A549 (cell line): ENCODE data around the gene SNAI1. TPM values are rescaled to one million over a fixed set of nuclear protein-coding genes. Genes with fewer than 3 reads are reported as not detected.

ENCODE experiments used
- ATAC-seq, 2 experiments: fragments of 200-7000 bp in 1 of 2; fragments of >200 bp in 1 of 2; cut with Nextera tagmentation in 1 of 2; cut with Tn5 transposase in 1 of 2; 3 replicates each; pipeline versions ENCODE4 v1.8.0 to v1.9.1; 2018 to 2020; ENCODE audit warnings: mild to moderate bottlenecking in 1 of 2, moderate library complexity in 1 of 2
- CTCF ChIA-PET: fragments of 300-600 bp; sonication (Branson Sonifier 250); formaldehyde crosslinking; extraction: SDS; loops from one replicate; lab custom pipeline; 2021; ENCODE audit warnings: antibody characterized with exemption, inconsistent platforms; lab: Yijun Ruan, JAX
- POLR2A ChIA-PET: fragments of 350-600 bp; formaldehyde crosslinking; extraction: SDS; loops from one replicate; lab custom pipeline; 2021; ENCODE audit warnings: antibody characterized with exemption, inconsistent platforms; lab: Yijun Ruan, JAX
- DNase-seq, 2 experiments: peaks; one replicate each; pipeline versions ENCODE4 v3.0.0 to v3.0.0-alpha.2; 2011 to 2016; ENCODE audit warnings: low read depth in 1 of 2, low spot score in 1 of 2
- FAIRE-seq: peaks from 2 replicates; lab custom pipeline; 2011; peaks lifted over from hg19 to GRCh38; lab: Jason Lieb, UNC
- H3K27ac ChIP-seq, 2 experiments: fragments of >200 bp; sonication (Bioruptor Twin); formaldehyde crosslinking; 3 replicates each; pipeline ENCODE4 v1.5.1; 2016 to 2017
- H3K4me1 ChIP-seq: fragments of >200 bp; sonication (Bioruptor Twin); formaldehyde crosslinking; 3 replicates; pipeline ENCODE4 v1.6.1; 2016
- H3K4me2 ChIP-seq: fragments of >200 bp; sonication (Bioruptor Twin); formaldehyde crosslinking; 3 replicates; pipeline ENCODE4 v1.6.1; 2016
- H3K4me3 ChIP-seq: fragments of >200 bp; sonication (Bioruptor Twin); formaldehyde crosslinking; 3 replicates; pipeline ENCODE4 v1.5.1; 2016
- H3K9me3 ChIP-seq: fragments of >200 bp; sonication (Bioruptor Twin); formaldehyde crosslinking; 3 replicates; pipeline ENCODE4 v1.6.1; 2016
- ATOH8 ChIP-seq: fragments of 250-450 bp; sonication (Bioruptor Pico); IDR thresholded peaks from 2 replicates; pipeline ENCODE4 v1.5.0; 2020; ENCODE audit warnings: low read depth, mild to moderate bottlenecking, moderate library complexity
- CBX8 ChIP-seq: fragments of 200-600 bp; sonication (generic); IDR thresholded peaks from 2 replicates; pipeline ENCODE4 v1.6.1; 2016
- CEBPB ChIP-seq, 2 experiments: fragments of >200 bp in 1 of 2; sonication (Bioruptor Twin) in 1 of 2; formaldehyde crosslinking in 1 of 2; IDR thresholded peaks; 2 replicates each; pipeline ENCODE4 v1.6.1; 2012 to 2016
- FOXS1 ChIP-seq: fragments of 250-450 bp; sonication (Bioruptor Pico); IDR thresholded peaks from 2 replicates; pipeline ENCODE4 v1.5.0; 2020; ENCODE audit warnings: mild to moderate bottlenecking, moderate library complexity
- HES2 ChIP-seq: fragments of >200 bp; sonication (Bioruptor Twin); formaldehyde crosslinking; IDR thresholded peaks from 2 replicates; pipeline ENCODE4 v1.6.1; 2016
- KDM1A ChIP-seq: fragments of 200-600 bp; sonication (generic); IDR thresholded peaks from 2 replicates; pipeline ENCODE4 v1.6.1; 2016; ENCODE audit warnings: low read depth, mild to moderate bottlenecking
- KDM5A ChIP-seq: fragments of 200-600 bp; sonication (generic); IDR thresholded peaks from 2 replicates; pipeline ENCODE4 v1.6.1; 2016; ENCODE audit warnings: antibody characterized with exemption, mild to moderate bottlenecking
- MAX ChIP-seq: IDR thresholded peaks from 2 replicates; pipeline ENCODE4 v1.6.1; 2012
- NFE2L2 ChIP-seq: fragments of 150-350 bp; conservative IDR thresholded peaks from 2 replicates; pipeline ENCODE4 v1.6.1; 2014; ENCODE audit warnings: low read length
- PHF8 ChIP-seq: fragments of 200-600 bp; sonication (generic); IDR thresholded peaks from 2 replicates; pipeline ENCODE4 v1.6.1; 2016; ENCODE audit warnings: low read depth, mild to moderate bottlenecking, antibody characterized with exemption, moderate library complexity, borderline replicate concordance
- POLR2A ChIP-seq: IDR thresholded peaks from 2 replicates; pipeline ENCODE4 v1.6.1; 2012; ENCODE audit warnings: mild to moderate bottlenecking, low read length
- RAD21 ChIP-seq, 2 experiments: fragments of >200 bp in 1 of 2; sonication (Bioruptor Twin) in 1 of 2; formaldehyde crosslinking in 1 of 2; IDR thresholded peaks in 1 of 2; conservative IDR thresholded peaks in 1 of 2; 2 replicates in 1 of 2; 3 replicates in 1 of 2; pipeline ENCODE4 v1.6.1; 2012 to 2018; ENCODE audit warnings: inconsistent platforms in 1 of 2
- RFX5 ChIP-seq: fragments of 450-650 bp; IDR thresholded peaks from 2 replicates; pipeline ENCODE4 v1.7.1; 2014; ENCODE audit warnings: antibody characterized with exemption, mild to moderate bottlenecking, moderate library complexity
- SMC3 ChIP-seq: fragments of >200 bp; sonication (Bioruptor Twin); formaldehyde crosslinking; IDR thresholded peaks from 3 replicates; pipeline ENCODE4 v1.6.1; 2018; ENCODE audit warnings: inconsistent platforms
- ZNF302 ChIP-seq: fragments of 250-450 bp; sonication (Bioruptor Pico); IDR thresholded peaks from 2 replicates; pipeline ENCODE4 v1.9.0; 2021; ENCODE audit warnings: inconsistent platforms, mild to moderate bottlenecking, moderate library complexity
- WGBS: methylation state at CpG from one replicate; pipeline ENCODE4 v1.1.6; 2017; ENCODE audit errors: missing lambda C conversion rate; 5-methylcytosine and 5-hydroxymethylcytosine counted together
- polyA plus RNA-seq, 4 experiments: library from polyadenylated mRNA; depleted of rRNA in 3 of 4; stranded (reverse); fragments of >200 nt; fragmentation: RNase III in 1 of 4; extraction: RNeasy Plus Mini Kit Qiagen cat#74134 plus additional on column Dnase treatment in 1 of 4; gene quantifications; 2 replicates in 3 of 4; 3 replicates in 1 of 4; pipeline ENCODE4 v1.2.3, GENCODE V29; 2011 to 2017

The SNAI1 gene
- polyA plus RNA-seq, 2 of the 4 experiments (the other 2 are of a cell fraction), result 7.0 to 11.1 TPM

GRCh38 chr20:49980140-49981008 is 2.4 kb upstream of the SNAI1 start:
- WGBS, result 86% methylated on average over 11 of the region's 11 CpGs
- no peak for FAIRE-seq
- peak overlapping the region in 1 of 2 experiments; percentile 95; a peak in 3 of 6 replicates for H3K27ac ChIP-seq

GRCh38 chr20:49981218-49982071 is 1.3 kb upstream of the SNAI1 start:
- CTCF ChIA-PET, result interaction anchor here (0.5 to 28.4 kb wide), 26 partner anchors 15 to 491 kb away, joined by 3 to 1049 read pairs (median 4); no protein-coding TSS in a partner anchor

More at GRCh38 chr20:49980140-49981008, 2.4 kb upstream of the SNAI1 start:
- DNase-seq (no peak), ATAC-seq (no peak)
- TF ChIP-seq KDM5A, result no peak
- TF ChIP-seq RFX5, result 0 out of 2 replicates have a peak, but pooled peaks have one; percentile 42
- H3K4me2 ChIP-seq, result no peak overlapping the region
- ChIA-PET CTCF (interaction anchor here (0.5 to 28.4 kb wide), 21 partner anchors 14 to 201 kb away, joined by 3 to 1049 read pairs (median 7); no protein-coding TSS in a partner anchor), POLR2A (interaction anchor here (6.8 kb wide), 1 partner anchor 90 kb away, joined by 79 read pairs; no protein-coding TSS in a partner anchor)
- H3K4me3 ChIP-seq, result no peak overlapping the region
- no peaks in the 10 kb centered on the region for H3K9me3 ChIP-seq
- H3K4me1 ChIP-seq, result peaks cover 53% of the 10 kb centered on the region

GRCh38 chr20:49982072-49982345 is 771 bp upstream of the SNAI1 start:
- H3K4me1 ChIP-seq, result peaks cover 58% of the 10 kb centered on the region
- no peak for TF ChIP-seq KDM1A
- no peak for TF ChIP-seq FOXS1 (CRISPR knock-in tag)
- TF ChIP-seq SMC3, result no peak
- TF ChIP-seq HES2, result no peak
- no peak for TF ChIP-seq MAX
- TF ChIP-seq POLR2A, result no peak
- TF ChIP-seq RAD21 (conservative IDR thresholded peaks at IDR 0.05 in 1 of 2, IDR thresholded peaks at IDR 0.05 in 1 of 2), result no peak
- 69% methylated on average over 12 of the region's 12 CpGs for WGBS
- peak overlapping the region; percentile 80 to 95 for H3K27ac ChIP-seq
- ATAC-seq, result no peak
- no peak for DNase-seq
- peak overlapping the region; percentile 69 for H3K4me3 ChIP-seq
- POLR2A ChIA-PET, result interaction anchor here (0.6 to 6.8 kb wide), 3 partner anchors 78 to 134 kb away, joined by 3 to 79 read pairs (median 11); no protein-coding TSS in a partner anchor
- CTCF ChIA-PET, result interaction anchor here (0.7 to 28.4 kb wide), 22 partner anchors 15 to 200 kb away, joined by 3 to 1049 read pairs (median 4); no protein-coding TSS in a partner anchor
- no peaks in the 10 kb centered on the region for H3K9me3 ChIP-seq
- FAIRE-seq, result no peak
- H3K4me2 ChIP-seq, result peak overlapping the region; percentile 95

More at GRCh38 chr20:49981218-49982071, 1.3 kb upstream of the SNAI1 start:
- Histone ChIP-seq H3K4me1 (peaks cover 58% of the 10 kb centered on the region), H3K4me3 (no peak overlapping the region), H3K9me3 (no peaks in the 10 kb centered on the region), H3K27ac (peak overlapping the region; percentile 80 to 95; a peak in 4 of 6 replicates), H3K4me2 (peak overlapping the region; percentile 95)
- TF ChIP-seq SMC3 (no peak), NFE2L2 (no peak), PHF8 (no peak), ATOH8 (CRISPR knock-in tag) (no peak), CBX8 (no peak), CEBPB (IDR thresholded peaks at IDR 0.05) (no peak), ZNF302 (CRISPR knock-in tag) (no peak)
- POLR2A ChIA-PET, result interaction anchor here (0.6 to 6.8 kb wide), 2 partner anchors 78 to 88 kb away, joined by 11 to 79 read pairs; no protein-coding TSS in a partner anchor
- ATAC-seq (no peak), DNase-seq (no peak), FAIRE-seq (no peak)
- 83% methylated on average over 23 of the region's 23 CpGs for WGBS
